NB4 (cell line): ENCODE results near the gene PIK3IP1.
"Not testable (repeated sequence)": the region's sequence is repeated elsewhere in the genome, so short reads cannot be mapped to it uniquely, and the experiment has no call there.

ENCODE experiments used
- DNase-seq: peaks from one replicate; pipeline ENCODE4 v3.0.0; 2010; ENCODE audit warnings: low read depth
- H3K4me3 ChIP-seq: one replicate; pipeline ENCODE4 v1.5.1; 2011; ENCODE audit warnings: mild to moderate bottlenecking, low read depth, low read length, moderate library complexity
- MAX ChIP-seq: IDR thresholded peaks from 2 replicates; pipeline ENCODE4 v1.6.1; 2011; ENCODE audit warnings: low read depth, low read length
- MYC ChIP-seq: IDR thresholded peaks from 2 replicates; pipeline ENCODE4 v1.6.1; 2011; ENCODE audit warnings: low read depth, low read length
- POLR2A ChIP-seq: IDR thresholded peaks from 2 replicates; pipeline ENCODE4 v1.6.1; 2011; ENCODE audit warnings: mild to moderate bottlenecking; ENCODE audit not compliant: insufficient read length; ENCODE audit errors: extremely low read depth
- TF ChIP-seq, protein P1 (sequence below): IDR thresholded peaks from one replicate; pipeline ENCODE4 v1.5.1; 2012; ENCODE audit warnings: low read depth, low read length

PIK3IP1 gene

DNA sequence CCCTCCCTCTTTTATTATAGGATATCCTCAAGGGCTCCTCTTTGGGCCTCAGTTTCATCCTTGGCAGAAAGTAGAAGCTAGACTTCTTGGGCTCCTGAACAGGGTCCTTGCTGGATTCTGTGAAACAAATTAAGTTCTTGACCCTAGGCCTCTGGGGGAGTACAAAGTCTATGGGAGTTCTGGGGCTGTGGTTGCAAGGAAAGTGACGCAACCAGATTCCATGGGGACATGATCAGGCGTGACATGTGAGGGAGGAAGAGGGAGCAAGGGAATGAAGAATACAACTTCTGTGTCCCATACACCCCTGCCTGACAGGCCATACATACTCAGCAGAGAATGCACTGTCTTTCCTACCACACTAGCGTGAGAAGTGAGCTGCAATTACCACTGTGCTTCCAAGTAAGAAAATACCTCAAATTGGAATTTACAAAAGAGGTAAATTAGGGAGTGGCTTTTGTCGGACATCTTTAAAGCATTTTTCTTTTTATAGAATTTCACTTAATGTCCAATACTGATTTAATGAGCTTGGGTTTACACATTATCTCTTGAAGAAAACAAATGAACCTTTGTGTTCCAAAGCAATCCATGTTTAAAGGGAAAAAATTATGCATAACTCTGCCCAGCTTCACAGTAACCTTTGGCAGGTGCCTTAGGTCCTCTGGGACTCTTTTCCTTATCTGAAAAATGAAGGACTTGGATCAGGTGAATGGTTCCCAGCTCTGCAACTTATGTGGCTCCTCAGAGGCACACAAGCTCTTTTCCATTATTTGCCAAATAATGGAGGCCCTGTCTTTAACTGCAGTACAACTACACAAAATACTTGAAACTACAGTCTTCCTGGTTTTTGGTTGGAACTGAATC lies 41.3 kb downstream of the PIK3IP1 start:
- DNase-seq = peak; percentile 42
- H3K4me3 ChIP-seq = no peak overlapping the region
- TF ChIP-seq MAX (no peak), MYC (no peak), POLR2A (no peak)
- TF ChIP-seq, protein P1, sequence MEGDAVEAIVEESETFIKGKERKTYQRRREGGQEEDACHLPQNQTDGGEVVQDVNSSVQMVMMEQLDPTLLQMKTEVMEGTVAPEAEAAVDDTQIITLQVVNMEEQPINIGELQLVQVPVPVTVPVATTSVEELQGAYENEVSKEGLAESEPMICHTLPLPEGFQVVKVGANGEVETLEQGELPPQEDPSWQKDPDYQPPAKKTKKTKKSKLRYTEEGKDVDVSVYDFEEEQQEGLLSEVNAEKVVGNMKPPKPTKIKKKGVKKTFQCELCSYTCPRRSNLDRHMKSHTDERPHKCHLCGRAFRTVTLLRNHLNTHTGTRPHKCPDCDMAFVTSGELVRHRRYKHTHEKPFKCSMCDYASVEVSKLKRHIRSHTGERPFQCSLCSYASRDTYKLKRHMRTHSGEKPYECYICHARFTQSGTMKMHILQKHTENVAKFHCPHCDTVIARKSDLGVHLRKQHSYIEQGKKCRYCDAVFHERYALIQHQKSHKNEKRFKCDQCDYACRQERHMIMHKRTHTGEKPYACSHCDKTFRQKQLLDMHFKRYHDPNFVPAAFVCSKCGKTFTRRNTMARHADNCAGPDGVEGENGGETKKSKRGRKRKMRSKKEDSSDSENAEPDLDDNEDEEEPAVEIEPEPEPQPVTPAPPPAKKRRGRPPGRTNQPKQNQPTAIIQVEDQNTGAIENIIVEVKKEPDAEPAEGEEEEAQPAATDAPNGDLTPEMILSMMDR = no peak

- DNase-seq = no peak
- no peak overlapping the region for H3K4me3 ChIP-seq
- TF ChIP-seq MAX = no peak
- TF ChIP-seq, protein P1 = no peak
- TF ChIP-seq MYC = no peak
- no peak for TF ChIP-seq POLR2A
Observed at GRCh38 chr22:31248965-31249958, 43.0 kb downstream of the PIK3IP1 start.

DNA sequence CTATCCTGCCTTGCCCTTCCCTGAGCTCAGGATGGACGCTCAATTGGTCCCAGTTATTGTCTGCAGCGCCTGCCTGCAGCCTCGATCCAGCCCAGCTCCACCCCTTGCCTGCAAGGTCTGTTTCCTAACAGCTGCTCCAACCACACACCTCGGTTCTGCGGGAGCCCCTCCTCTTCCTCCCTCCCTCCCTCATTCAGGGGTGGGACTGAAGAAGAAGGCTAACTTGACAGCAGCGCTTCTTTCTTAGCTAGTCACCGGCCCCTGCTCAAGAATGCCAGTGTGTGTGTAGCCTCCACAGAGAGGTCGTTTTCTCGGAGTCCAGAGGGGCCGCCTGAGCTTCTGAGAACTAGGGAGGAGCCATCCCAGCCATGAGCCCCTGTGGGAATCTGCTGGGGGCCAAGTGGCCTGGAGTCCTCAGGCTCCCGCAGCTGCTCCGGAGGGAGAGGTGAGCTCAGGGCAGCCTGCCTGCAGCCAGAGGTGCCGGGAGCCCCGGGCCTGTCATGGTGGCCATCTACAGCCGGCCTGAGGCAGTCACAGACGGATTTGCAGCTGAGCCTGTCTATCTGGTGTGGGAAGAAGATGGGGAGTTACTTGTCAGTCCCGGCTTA lies 44.0 kb downstream of the PIK3IP1 start:
- no peak overlapping the region for H3K4me3 ChIP-seq
- peak; percentile 85 for DNase-seq
- TF ChIP-seq MYC = no peak
- TF ChIP-seq, protein P1 = no peak
- TF ChIP-seq POLR2A = no peak
- TF ChIP-seq MAX = no peak

DNA sequence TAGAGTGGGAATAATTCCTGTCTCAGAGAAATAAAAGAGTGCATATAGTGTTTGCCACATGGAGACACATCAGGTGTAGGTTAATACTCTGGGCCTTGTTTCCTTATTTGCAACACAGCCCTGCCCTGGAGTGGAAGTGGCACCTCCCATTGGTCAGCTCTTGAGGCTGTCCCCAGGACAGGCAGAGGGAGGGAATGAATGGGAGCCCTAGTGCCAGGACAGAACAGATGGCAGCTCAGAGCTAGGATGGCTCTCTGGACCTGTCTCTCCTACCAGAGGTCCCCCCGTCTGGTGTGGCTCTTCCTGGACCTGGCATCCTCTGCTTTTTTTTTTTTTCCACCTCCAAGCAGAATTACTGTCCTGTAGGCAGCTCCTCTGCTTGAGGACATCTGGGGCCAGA lies 44.6 kb downstream of the PIK3IP1 start:
- no peak overlapping the region for H3K4me3 ChIP-seq
- no peak for DNase-seq
- TF ChIP-seq, protein P1 = no peak
- TF ChIP-seq MYC = no peak
- no peak for TF ChIP-seq MAX
- no peak for TF ChIP-seq POLR2A

DNA sequence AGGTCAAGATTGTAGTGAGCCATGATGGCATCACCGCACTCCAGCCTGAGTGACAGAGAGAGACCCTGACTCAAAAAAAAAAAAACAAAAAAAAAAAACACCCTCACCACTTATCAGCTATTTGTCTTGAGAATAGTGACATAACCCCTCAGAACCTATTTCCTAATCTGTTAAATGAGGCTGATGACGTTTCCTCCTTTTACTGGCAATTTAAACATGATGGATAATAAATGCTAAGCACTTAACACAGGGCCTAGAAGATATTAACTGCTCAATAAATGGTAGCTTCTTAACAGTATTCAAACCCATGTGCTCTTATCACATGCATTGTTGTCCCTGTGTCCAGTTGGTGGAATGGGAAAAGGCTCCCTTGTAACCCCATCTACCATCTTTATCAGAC lies 45.6 kb downstream of the PIK3IP1 start:
- no peak overlapping the region for H3K4me3 ChIP-seq
- TF ChIP-seq, protein P1 = no peak
- TF ChIP-seq MAX (no peak), MYC (no peak), POLR2A (no peak)
- no peak for DNase-seq

- not testable (repeated sequence) for DNase-seq, H3K4me3 ChIP-seq
Observed at GRCh38 chr22:31245998-31246397, 46.3 kb downstream of the PIK3IP1 start.
